GM10248 (cell line): ENCODE measurements around the gene ADGRV1.

ENCODE experiments used
- CTCF ChIA-PET: fragments of 300-600 bp; sonication (Branson Sonifier 250); formaldehyde crosslinking; extraction: SDS; loops from one replicate; lab custom pipeline; 2021; ENCODE audit warnings: antibody characterized with exemption; lab: Yijun Ruan, JAX
- POLR2A ChIA-PET: fragments of 350-650 bp; sonication (Branson Sonifier 250); formaldehyde crosslinking; extraction: SDS; loops from one replicate; lab custom pipeline; 2020; ENCODE audit warnings: antibody characterized with exemption; lab: Yijun Ruan, JAX
- DNase-seq: peaks from one replicate; pipeline ENCODE4 v3.0.0; 2012; ENCODE audit errors: extremely low spot score
- CTCF ChIP-seq: IDR thresholded peaks from 2 replicates; pipeline ENCODE4 v1.5.1; 2012; ENCODE audit warnings: mild to moderate bottlenecking, low read depth; ENCODE audit errors: extremely low read depth, missing control alignments, control extremely low read depth

Gene ADGRV1

GRCh38 chr5:91101600-91102379 lies 543.2 kb downstream of the ADGRV1 start:
- POLR2A ChIA-PET = no interaction called here
- peak; percentile 51 for DNase-seq
- CTCF ChIA-PET = interaction anchor here (1.0 to 4.7 kb wide), 6 partner anchors 8 to 338 kb away, joined by 3 to 56 read pairs (median 4); partner anchors contain the start of gene ARRDC3
- TF ChIP-seq CTCF = peak; percentile 62

- ChIA-PET POLR2A (no interaction called here), CTCF (interaction anchor here (0.7 to 4.7 kb wide), 5 partner anchors 9 to 337 kb away, joined by 3 to 56 read pairs (median 5); partner anchors contain the start of gene ARRDC3)
These were observed 544.9 kb downstream of the ADGRV1 start for GRCh38 chr5:91103353-91104061.

GRCh38 chr5:91104062-91104448 lies 545.5 kb downstream of the ADGRV1 start:
- no peak for TF ChIP-seq CTCF
- CTCF ChIA-PET = interaction anchor here (0.7 to 4.7 kb wide), 5 partner anchors 9 to 315 kb away, joined by 3 to 56 read pairs (median 5); partner anchors contain the start of gene ARRDC3
- POLR2A ChIA-PET = no interaction called here

More at GRCh38 chr5:91103353-91104061, 544.9 kb downstream of the ADGRV1 start:
- no peak for DNase-seq
- TF ChIP-seq CTCF = no peak

GRCh38 chr5:91106842-91107511 lies 548.4 kb downstream of the ADGRV1 start:
- TF ChIP-seq CTCF = no peak
- ChIA-PET POLR2A (no interaction called here), CTCF (interaction anchor here (1.0 to 2.5 kb wide), 10 partner anchors 9 to 312 kb away, joined by 3 to 9 read pairs (median 4); no protein-coding TSS in a partner anchor)
- DNase-seq = no peak

More at GRCh38 chr5:91104062-91104448, 545.5 kb downstream of the ADGRV1 start:
- no peak for DNase-seq

GRCh38 chr5:91109634-91110033 lies 551.0 kb downstream of the ADGRV1 start:
- POLR2A ChIA-PET = no interaction called here
- DNase-seq = no peak

More at GRCh38 chr5:91109634-91110033, 551.0 kb downstream of the ADGRV1 start:
- TF ChIP-seq CTCF = no peak
- CTCF ChIA-PET = interaction anchor here (0.6 to 2.3 kb wide), 4 partner anchors 10 to 310 kb away, joined by 3 to 6 read pairs (median 4); no protein-coding TSS in a partner anchor
